NCI-H1694 (cell line): ENCODE measurements around the gene HMGN1.

Experiments
- DNase-seq: peaks from one replicate; lab custom pipeline; 2025; lab: John Stamatoyannopoulos, UW

HMGN1 gene

DNA sequence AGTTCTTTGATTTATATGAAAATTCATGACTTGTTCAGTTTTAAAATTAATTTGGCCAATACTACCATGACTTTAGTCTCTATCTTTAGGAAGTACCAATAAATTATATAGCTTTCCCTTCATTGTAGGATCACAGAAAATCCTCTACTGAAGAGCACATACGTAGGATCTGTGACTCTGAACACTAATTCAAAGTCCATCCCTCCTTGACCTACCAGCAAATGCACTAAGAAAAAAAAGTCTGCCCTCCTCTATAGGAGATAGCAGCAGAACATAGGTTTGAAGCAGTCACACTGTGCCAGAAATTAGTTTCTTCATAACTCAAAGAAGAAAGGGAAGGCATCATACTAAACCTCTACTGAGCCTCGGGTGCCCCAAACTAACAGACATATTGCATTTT is 52.0 kb downstream of the HMGN1 start:
- DNase-seq = no peak
